Heart right ventricle (tissue), 16 donors: ENCODE data around the gene FAM171A1. TPM values are rescaled to one million over a fixed set of nuclear protein-coding genes. Genes with fewer than 3 reads are reported as not detected.

ENCODE experiments used
- ATAC-seq, 8 donors: fragments of 200-7000 bp; cut with Tn5 transposase; one replicate each; pipeline ENCODE4 v1.9.1; 2020; ENCODE audit warnings: mild to moderate bottlenecking in 8 of 8, moderate library complexity in 8 of 8, moderate number of reproducible peaks in 1 of 8
- DNase-seq, 2 donors: peaks; one replicate each; pipeline ENCODE4 v3.0.0-alpha.2; 2020
- H3K27ac ChIP-seq, 10 donors: fragments of 200-600 bp; sonication (generic) in 2 of 10; one replicate each; pipeline versions ENCODE4 v1.5.0 to v1.8.0; 2020 to 2022; ENCODE audit warnings: mild to moderate bottlenecking in 3 of 10
- H3K27me3 ChIP-seq, 7 donors: fragments of 200-600 bp; one replicate each; pipeline ENCODE4 v1.8.0; 2021 to 2022; ENCODE audit warnings: mild to moderate bottlenecking in 2 of 7
- H3K36me3 ChIP-seq, 9 donors: fragments of 200-600 bp; sonication (generic) in 1 of 9; one replicate each; pipeline versions ENCODE4 v1.5.0 to v1.8.0; 2020 to 2022; ENCODE audit warnings: mild to moderate bottlenecking in 2 of 9
- H3K4me1 ChIP-seq, 9 donors: fragments of 200-600 bp; sonication (generic) in 1 of 9; one replicate each; pipeline versions ENCODE4 v1.5.0 to v1.8.0; 2020 to 2022; ENCODE audit warnings: mild to moderate bottlenecking in 4 of 9
- H3K4me3 ChIP-seq, 10 donors: fragments of 200-600 bp; sonication (generic) in 2 of 10; one replicate each; pipeline versions ENCODE4 v1.5.0 to v1.8.0; 2020 to 2022; ENCODE audit warnings: mild to moderate bottlenecking in 7 of 10, moderate library complexity in 2 of 10
- H3K9me3 ChIP-seq, 11 donors: fragments of 200-600 bp in 10 of 11; sonication (generic) in 2 of 11; one replicate each; pipeline versions ENCODE4 v1.5.0 to v1.8.0; 2013 to 2022; ENCODE audit warnings: mild to moderate bottlenecking in 2 of 11, control low read depth in 1 of 11, moderate library complexity in 1 of 11
- WGBS, 2 donors: extraction: QIAGEN DNeasy Blood & Tissue Kit; methylation state at CpG; one replicate each; pipeline ENCODE4 v1.1.7; 2013; ENCODE audit warnings: inconsistent platforms in 1 of 2; 5-methylcytosine and 5-hydroxymethylcytosine counted together
- intact Hi-C, 10 donors: fragments of 100-400 bp; cut with DNase I; formaldehyde crosslinking; loops; one replicate each; pipeline versions ENCODE4 v1.11.1 to v1.14.2; 2022
- polyA plus RNA-seq, 2 donors: library from polyadenylated mRNA; stranded (reverse); fragments of 200-250 nt; gene quantifications; one replicate each; pipeline ENCODE4 v1.2.3, GENCODE V29; 2013
- total RNA-seq, 10 donors: library from RNA; stranded (reverse); fragmentation: NEBNext Ultra II Directional in 3 of 10; extraction: Animal tissue kit (Norgen Biotek cat#: 25700) in 3 of 10; gene quantifications; one replicate each; pipeline versions ENCODE4 v1.2.1 to v1.2.4, GENCODE V29; 2021 to 2023
- TF ChIP-seq, protein P1 (sequence below), 9 donors: fragments of 200-600 bp; sonication (generic) in 2 of 9; IDR thresholded peaks; one replicate each; pipeline versions ENCODE4 v1.5.0 to v1.8.0; 2021 to 2022; ENCODE audit warnings: antibody characterized with exemption in 9 of 9, mild to moderate bottlenecking in 5 of 9, moderate library complexity in 1 of 9
- donor health status: Arrhythmogenic right ventricular cardiomyopathy.
- donor health status: ischemic (EF 13 %, LVEDD 7.1; RV severe dilation, severe dysfunction).
- donor health status: healthy with polysubstance abuse.
- donor health status: DM: no; HTN: yes; CAD: no.
- donor health status: DM: no; HTN: no; CAD: no.
- donor health status: ischemic (EF 25% LVEDD 6.9; RV normal size, moderate dysfunction).
- donor health status: ischemic (EF 25% LVEDD 5.7; RV mildly dilated, moderate dysfunction).
- donor health status: healthy.
- donor health status: DM: yes; HTN: yes; CAD: no.
- donor health status: Ischemic cardiomyopathy.
- donor health status: ischemic (EF 35%, LVEDD 5.7; RV mildly dilated, moderate dysfunction).
- donor health status: nonischemic (EF 11% LVEDD 7.7; RV severe dilation, severe dysfunction).
- donor health status: DM: yes; HTN: yes; CAD: no.
- donor health status: PGD.
- donor health status: ischemic (EF 29% LVEDD 5.4; RV normal size, mild dysfunction).
- donor health status: nonischemic (EF 23%, LVEDD 6.1; RV moderate dilation, normal function).

The FAM171A1 gene
- total and polyA plus RNA-seq, 12 donors: 3.5 to 10.5 (median 6.8) TPM

DNA sequence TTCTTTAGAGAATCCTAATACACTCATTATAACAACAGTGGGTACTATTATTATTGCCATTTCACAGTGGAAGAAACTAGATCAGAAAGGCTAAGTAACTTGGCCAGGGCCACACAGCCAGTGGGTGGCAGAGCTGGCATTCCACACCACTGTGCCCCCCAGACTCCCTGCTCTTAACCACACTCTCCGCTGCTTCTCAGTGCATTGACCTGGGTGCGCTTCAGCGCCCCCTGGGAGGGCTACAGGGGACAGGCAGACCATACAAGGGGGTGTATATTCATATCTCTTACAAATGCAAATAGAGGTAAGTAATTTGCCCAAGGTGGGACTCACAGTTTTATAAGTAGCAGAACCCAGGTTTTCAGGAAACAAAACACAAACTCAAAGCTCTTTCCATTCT lies 125.6 kb downstream of the FAM171A1 start:
- TF ChIP-seq, protein P1, sequence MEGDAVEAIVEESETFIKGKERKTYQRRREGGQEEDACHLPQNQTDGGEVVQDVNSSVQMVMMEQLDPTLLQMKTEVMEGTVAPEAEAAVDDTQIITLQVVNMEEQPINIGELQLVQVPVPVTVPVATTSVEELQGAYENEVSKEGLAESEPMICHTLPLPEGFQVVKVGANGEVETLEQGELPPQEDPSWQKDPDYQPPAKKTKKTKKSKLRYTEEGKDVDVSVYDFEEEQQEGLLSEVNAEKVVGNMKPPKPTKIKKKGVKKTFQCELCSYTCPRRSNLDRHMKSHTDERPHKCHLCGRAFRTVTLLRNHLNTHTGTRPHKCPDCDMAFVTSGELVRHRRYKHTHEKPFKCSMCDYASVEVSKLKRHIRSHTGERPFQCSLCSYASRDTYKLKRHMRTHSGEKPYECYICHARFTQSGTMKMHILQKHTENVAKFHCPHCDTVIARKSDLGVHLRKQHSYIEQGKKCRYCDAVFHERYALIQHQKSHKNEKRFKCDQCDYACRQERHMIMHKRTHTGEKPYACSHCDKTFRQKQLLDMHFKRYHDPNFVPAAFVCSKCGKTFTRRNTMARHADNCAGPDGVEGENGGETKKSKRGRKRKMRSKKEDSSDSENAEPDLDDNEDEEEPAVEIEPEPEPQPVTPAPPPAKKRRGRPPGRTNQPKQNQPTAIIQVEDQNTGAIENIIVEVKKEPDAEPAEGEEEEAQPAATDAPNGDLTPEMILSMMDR (IDR thresholded peaks at IDR 0.05): peak in 3 of 9 donors; percentile 7 to 18 (median 9)
- ATAC-seq (no peak), DNase-seq (no peak)
- WGBS, 2 donors: 83% methylated on average over 3 of the region's 3 CpGs
- Histone ChIP-seq H3K27ac (no peak overlapping the region), H3K9me3 (no peaks in the 10 kb centered on the region), H3K4me1 (no peaks in the 10 kb centered on the region), H3K36me3 (peaks cover 0 to 26% (median 0%) of the 10 kb centered on the region in 9 donors), H3K4me3 (no peak overlapping the region), H3K27me3 (no peaks in the 10 kb centered on the region)
- intact Hi-C loops: no loop called here

DNA sequence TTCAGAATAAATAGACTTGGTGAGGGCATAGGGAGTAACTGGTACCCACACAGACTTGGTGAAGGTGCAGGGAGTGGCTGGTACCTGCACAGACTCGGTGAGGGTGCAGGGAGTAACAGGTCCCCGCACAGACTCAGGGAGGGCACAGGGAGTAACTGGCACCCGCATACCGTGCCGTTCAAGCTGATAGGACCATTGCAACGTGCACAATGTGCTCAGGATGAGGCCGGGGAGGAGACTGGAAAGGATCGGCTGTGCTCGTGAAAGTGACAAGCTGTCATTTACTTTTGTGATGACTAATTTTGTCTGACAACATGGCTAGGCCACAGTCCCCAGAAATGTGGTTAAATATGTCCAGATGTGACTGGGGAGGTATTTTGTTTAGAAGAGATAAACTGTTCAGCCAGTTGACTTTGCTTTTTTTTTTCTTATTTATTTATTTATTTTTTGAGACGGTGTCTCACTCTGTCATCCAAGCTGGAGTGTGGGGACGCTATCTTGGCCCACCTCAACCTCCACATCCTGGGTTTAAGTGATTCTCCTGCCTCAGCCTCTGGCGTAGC lies 126.4 kb downstream of the FAM171A1 start:
- intact Hi-C loops: no loop called here
- no peaks in the 10 kb centered on the region for H3K9me3 ChIP-seq
- H3K27me3 ChIP-seq: no peaks in the 10 kb centered on the region
- H3K27ac ChIP-seq: no peak overlapping the region
- H3K4me3 ChIP-seq: no peak overlapping the region
- ATAC-seq: no peak
- peaks cover 0 to 26% (median 0%) of the 10 kb centered on the region in 9 donors for H3K36me3 ChIP-seq
- no peaks in the 10 kb centered on the region for H3K4me1 ChIP-seq
- DNase-seq: no peak
- WGBS, 2 donors: 91 to 92% methylated on average over 12 of the region's 12 CpGs
- TF ChIP-seq, protein P1 (IDR thresholded peaks at IDR 0.05): no peak

DNA sequence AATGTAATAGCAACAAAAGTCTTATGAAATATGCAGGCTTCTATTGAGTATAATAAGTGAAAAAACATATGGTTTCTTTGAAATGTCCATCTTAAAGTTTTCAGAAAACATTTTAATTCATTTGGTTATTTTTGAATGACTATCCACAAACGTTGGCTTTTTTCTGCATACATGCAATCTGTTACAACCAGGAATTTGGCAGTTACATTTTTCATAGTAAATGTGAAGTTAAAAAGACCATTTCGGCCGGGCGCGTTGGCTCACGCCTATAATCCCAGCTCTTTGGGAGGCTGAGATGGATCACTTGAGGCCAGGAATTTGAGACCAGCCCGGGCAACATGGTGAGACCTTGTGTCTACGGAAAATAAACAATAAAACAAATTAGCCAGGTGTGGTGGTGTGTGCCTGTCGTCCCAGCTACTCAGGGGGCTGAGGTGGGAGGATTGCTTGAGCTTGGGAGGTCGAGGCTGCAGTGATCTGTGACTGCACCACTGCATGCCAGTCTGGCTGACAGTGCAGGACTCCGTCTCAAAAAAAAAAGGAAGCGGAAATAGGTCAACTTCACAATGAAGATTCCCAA lies 128.7 kb downstream of the FAM171A1 start:
- no peak overlapping the region for H3K27ac ChIP-seq
- DNase-seq (no peak), ATAC-seq (no peak)
- no peak overlapping the region for H3K4me3 ChIP-seq
- TF ChIP-seq, protein P1 (IDR thresholded peaks at IDR 0.05): no peak
- no peaks in the 10 kb centered on the region for H3K9me3 ChIP-seq
- H3K36me3 ChIP-seq: peaks cover 0 to 11% (median 0%) of the 10 kb centered on the region in 9 donors
- intact Hi-C loops: no loop called here
- H3K4me1 ChIP-seq: peaks cover 0 to 12% (median 2%) of the 10 kb centered on the region in 9 donors
- H3K27me3 ChIP-seq: no peaks in the 10 kb centered on the region
- WGBS, 2 donors: 89 to 94% methylated on average over 12 of the region's 12 CpGs

DNA sequence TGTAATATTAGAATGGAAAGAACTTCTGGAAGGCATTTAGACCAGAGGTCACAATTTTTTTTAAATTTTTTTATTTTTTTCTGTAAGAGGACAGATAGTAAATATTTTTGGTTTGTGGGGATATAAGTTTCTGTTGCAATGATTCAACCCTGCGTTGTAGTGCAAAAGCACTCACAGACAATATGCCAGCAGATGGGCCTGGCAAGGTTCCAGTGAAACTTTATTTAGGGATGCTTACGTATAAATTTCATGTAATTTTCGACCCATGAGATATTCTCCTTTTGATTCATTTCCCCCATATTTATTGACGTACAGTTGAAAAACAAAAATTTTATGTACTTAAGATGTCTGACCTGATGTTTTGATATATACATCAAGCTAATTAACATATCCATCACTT lies 129.8 kb downstream of the FAM171A1 start:
- DNase-seq: no peak
- Histone ChIP-seq H3K36me3 (peaks cover 0 to under 1% (median 0%) of the 10 kb centered on the region in 9 donors), H3K9me3 (no peaks in the 10 kb centered on the region), H3K27ac (no peak overlapping the region), H3K27me3 (no peaks in the 10 kb centered on the region), H3K4me1 (peaks cover 0 to 22% (median 4%) of the 10 kb centered on the region in 9 donors), H3K4me3 (no peak overlapping the region)
- intact Hi-C loops: no loop called here
- ATAC-seq: no peak
- 93 to 94% methylated on average over 4 of the region's 4 CpGs for WGBS, 2 donors
- TF ChIP-seq, protein P1 (IDR thresholded peaks at IDR 0.05): no peak
